Kidney epithelial cell (primary cell): ENCODE results near the gene CSNK1A1. TPM values are rescaled to one million over a fixed set of nuclear protein-coding genes. Genes with fewer than 3 reads are reported as not detected.

Experiments used
- DNase-seq: peaks from one replicate; pipeline ENCODE4 v3.0.0-alpha.2; 2010; ENCODE audit warnings: low read depth
- H3K27me3 ChIP-seq: 2 replicates; pipeline ENCODE4 v1.6.0; 2011; ENCODE audit warnings: low read length; ENCODE audit not compliant: control insufficient read depth, insufficient read depth
- H3K36me3 ChIP-seq: 2 replicates; pipeline ENCODE4 v1.5.1; 2011; ENCODE audit warnings: low read length; ENCODE audit not compliant: control insufficient read depth, insufficient read depth
- H3K4me3 ChIP-seq: 2 replicates; pipeline ENCODE4 v1.5.1; 2011; ENCODE audit warnings: low read depth, mild to moderate bottlenecking, control low read depth, low read length
- CTCF ChIP-seq: IDR thresholded peaks from 2 replicates; pipeline ENCODE4 v1.5.1; 2011; ENCODE audit warnings: mild to moderate bottlenecking, moderate library complexity, low read length, control low read depth, inconsistent platforms; ENCODE audit not compliant: insufficient read depth, poor library complexity, severe bottlenecking
- total RNA-seq: library from RNA; depleted of rRNA; stranded (reverse); fragments of >200 nt; gene quantifications from 2 replicates; pipeline ENCODE4 v1.2.3, GENCODE V29; 2015

CSNK1A1 gene
- total RNA-seq, 1 donor from 2014 or later, result 270 TPM

- no peaks in the 10 kb centered on the region for H3K36me3 ChIP-seq
These were observed 72.5 kb downstream of the CSNK1A1 start for GRCh38 chr5:149478761-149479160.

GRCh38 chr5:149475777-149476176 is 75.5 kb downstream of the CSNK1A1 start:
- H3K4me3 ChIP-seq, result no peak overlapping the region
- no peaks in the 10 kb centered on the region for H3K36me3 ChIP-seq
- no peak for DNase-seq
- H3K27me3 ChIP-seq, result no peaks in the 10 kb centered on the region
- TF ChIP-seq CTCF, result no peak

More at GRCh38 chr5:149478761-149479160, 72.5 kb downstream of the CSNK1A1 start:
- no peak overlapping the region for H3K4me3 ChIP-seq
- no peaks in the 10 kb centered on the region for H3K27me3 ChIP-seq
- no peak for DNase-seq
- TF ChIP-seq CTCF, result no peak

GRCh38 chr5:149474198-149474597 is 77.0 kb downstream of the CSNK1A1 start:
- Histone ChIP-seq H3K4me3 (no peak overlapping the region), H3K27me3 (no peaks in the 10 kb centered on the region), H3K36me3 (no peaks in the 10 kb centered on the region)
- no peak for TF ChIP-seq CTCF
- no peak for DNase-seq

DNA sequence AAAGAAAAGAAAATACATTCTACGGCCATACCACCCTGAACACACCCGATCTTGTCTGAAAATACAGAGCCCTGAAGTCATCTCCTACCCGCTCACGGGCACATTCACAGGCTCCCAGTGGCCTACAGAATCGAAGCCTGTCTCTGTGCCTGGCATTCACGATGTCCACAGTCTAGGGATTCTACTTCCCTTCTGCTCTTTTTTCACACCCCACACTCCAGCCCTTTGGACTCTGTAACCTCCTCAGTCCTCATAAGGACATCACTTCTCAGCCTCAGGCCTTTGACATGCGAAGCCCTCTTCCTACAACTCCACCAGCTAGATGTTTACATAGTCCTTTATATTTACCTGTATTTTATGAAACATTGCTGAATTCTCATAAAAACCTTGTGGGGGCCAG is 77.8 kb downstream of the CSNK1A1 start:
- DNase-seq, result no peak
- TF ChIP-seq CTCF, result no peak

DNA sequence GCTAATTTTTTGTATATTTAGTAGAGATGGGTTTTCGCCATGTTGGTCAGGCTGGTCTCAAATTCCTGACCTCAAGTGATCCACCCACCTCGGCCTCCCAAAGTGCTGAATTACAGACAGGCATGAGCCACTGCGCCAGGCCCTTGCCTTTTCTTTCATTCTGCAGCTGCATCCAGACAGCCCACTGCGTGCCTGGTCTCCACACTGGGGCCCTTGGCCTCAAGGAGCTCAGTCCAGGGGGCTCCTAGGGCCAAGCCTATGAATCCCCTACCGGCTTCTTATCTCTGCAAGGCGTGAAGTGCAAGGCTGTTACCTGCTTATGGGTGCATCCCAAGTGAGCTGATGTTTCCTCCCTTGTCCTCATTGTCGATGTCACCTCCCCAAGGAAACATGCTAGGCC is 78.8 kb downstream of the CSNK1A1 start:
- Histone ChIP-seq H3K4me3 (no peak overlapping the region), H3K36me3 (no peaks in the 10 kb centered on the region), H3K27me3 (no peaks in the 10 kb centered on the region)
- no peak for TF ChIP-seq CTCF
- no peak for DNase-seq

More for the DNA sequence above, 77.8 kb downstream of the CSNK1A1 start:
- Histone ChIP-seq H3K4me3 (no peak overlapping the region), H3K36me3 (no peaks in the 10 kb centered on the region), H3K27me3 (no peaks in the 10 kb centered on the region)

DNA sequence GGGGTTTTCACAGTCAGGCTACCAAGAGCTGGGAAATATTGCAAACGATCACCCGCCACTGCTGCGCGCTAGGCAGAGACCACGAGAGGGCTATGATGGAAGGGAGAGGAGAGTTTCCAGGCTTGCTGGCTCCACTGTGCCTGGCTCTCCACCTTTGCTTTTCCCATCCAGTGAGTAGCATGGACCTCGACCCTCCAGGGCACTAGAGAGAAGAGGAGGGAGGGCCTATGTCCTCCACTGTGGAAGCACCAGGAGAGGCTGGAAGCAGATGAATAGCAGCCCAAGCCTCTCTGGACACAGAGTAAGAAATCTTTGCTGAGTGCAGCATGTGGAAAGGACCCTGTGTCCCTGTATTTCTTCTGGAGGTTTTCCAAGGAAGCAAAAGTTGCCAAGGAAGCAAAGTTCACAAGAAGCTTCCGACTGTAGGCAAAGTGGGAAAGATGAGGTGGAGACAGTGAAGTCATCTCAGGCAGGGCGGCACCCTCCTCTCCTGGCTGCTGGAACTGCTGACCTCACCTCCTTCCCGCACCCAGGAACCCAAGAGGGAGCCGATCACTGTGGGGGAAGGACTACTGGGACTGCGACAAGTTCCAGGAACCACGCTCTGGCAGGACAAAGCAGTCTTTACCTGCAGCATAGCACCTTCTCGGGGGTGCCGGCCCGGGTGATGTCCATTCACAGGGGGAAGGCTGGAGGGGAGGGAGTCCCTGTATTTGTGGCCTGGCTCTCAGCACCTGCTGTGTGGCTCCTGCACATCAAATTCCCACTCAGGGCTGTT is 79.6 kb downstream of the CSNK1A1 start:
- H3K36me3 ChIP-seq, result no peaks in the 10 kb centered on the region

More for the DNA sequence above, 79.6 kb downstream of the CSNK1A1 start:
- no peak for TF ChIP-seq CTCF
- no peaks in the 10 kb centered on the region for H3K27me3 ChIP-seq
- DNase-seq, result no peak
- no peak overlapping the region for H3K4me3 ChIP-seq
